HCT116 (cell line): Measurements from ENCODE around the gene METTL3. TPM values are rescaled to one million over a fixed set of nuclear protein-coding genes. Genes with fewer than 3 reads are reported as not detected.

Experiments
- ATAC-seq: fragments of 200-7000 bp; cut with Tn5 transposase; 2 replicates; pipeline ENCODE4 v1.9.1; 2020; ENCODE audit warnings: mild to moderate bottlenecking, moderate library complexity
- Bru-seq: library from RNA; stranded (reverse); fragments of 400-500 nt; gene quantifications from one replicate; lab custom pipeline; 2021; lab: Mats Ljungman, UMichigan
- BruChase-seq, 2 experiments: library from RNA; stranded (reverse); fragments of 400-500 nt; gene quantifications; one replicate each; lab custom pipeline; 2021; lab: Mats Ljungman, UMichigan
- BruUV-seq: library from RNA; stranded (reverse); fragments of 400-500 nt; replicated peaks from 2 replicates; lab custom pipeline; 2021; lab: Mats Ljungman, UMichigan
- CTCF ChIA-PET: fragments of 300-600 bp; sonication (Branson Sonifier 250); formaldehyde crosslinking; loops from one replicate; lab custom pipeline; 2021; ENCODE audit warnings: antibody characterized with exemption; lab: Charles Lee
- POLR2A ChIA-PET: fragments of 300-600, 350-600 bp; sonication (Branson Sonifier 250); formaldehyde crosslinking; loops from one replicate; lab custom pipeline; 2021; ENCODE audit warnings: antibody characterized with exemption; lab: Charles Lee
- RAD21 ChIA-PET, 2 experiments: fragments of 300-600 bp; sonication (Branson Sonifier 250); formaldehyde crosslinking; loops; one replicate each; lab custom pipeline; 2023; ENCODE audit warnings: low total read pairs in 2 of 2; ENCODE audit not compliant: uncharacterized antibody in 2 of 2, unreplicated experiment in 2 of 2, low non-redundant PET in 1 of 2; lab: Charles Lee
- DNase-seq: peaks from one replicate; pipeline ENCODE4 v3.0.0-alpha.2; 2010; ENCODE audit warnings: low read depth, low spot score
- H2AFZ ChIP-seq: fragments of 200-600 bp; shearing (Covaris generic), sonication (generic); 2 replicates; pipeline ENCODE4 v1.6.1; 2017; ENCODE audit warnings: low read depth, mixed run types, mixed read lengths, antibody characterized with exemption, low read length; ENCODE audit not compliant: poor library complexity, severe bottlenecking
- H3K27ac ChIP-seq: 2 replicates; pipeline ENCODE4 v1.5.1; 2012; ENCODE audit warnings: low read depth, low read length
- H3K27me3 ChIP-seq: fragments of 200-600 bp; sonication (generic); 2 replicates; pipeline ENCODE4 v1.6.1; 2016; ENCODE audit warnings: mixed run types, low read length, mixed read lengths; ENCODE audit not compliant: insufficient read depth
- H3K36me3 ChIP-seq, 2 experiments: fragments of 200-500 bp in 1 of 2; fragments of 200-600 bp in 1 of 2; sonication (Bioruptor generic) in 1 of 2; sonication (generic) in 1 of 2; 2 replicates each; pipeline versions ENCODE4 v1.5.1 to v1.6.1; 2014 to 2016; ENCODE audit warnings: low read length in 2 of 2, inconsistent platforms in 1 of 2, mixed read lengths in 1 of 2, mixed run types in 1 of 2; ENCODE audit not compliant: insufficient read depth in 2 of 2, control insufficient read depth in 1 of 2
- H3K4me1 ChIP-seq, 2 experiments: fragments of 200-600 bp in 1 of 2; sonication (generic) in 1 of 2; 2 replicates each; pipeline versions ENCODE4 v1.5.1 to v1.6.1; 2012 to 2017; ENCODE audit warnings: low read length in 2 of 2, inconsistent platforms in 1 of 2, mild to moderate bottlenecking in 1 of 2, mixed read lengths in 1 of 2, mixed run types in 1 of 2, moderate library complexity in 1 of 2; ENCODE audit not compliant: insufficient read depth in 2 of 2, control insufficient read depth in 1 of 2
- H3K4me2 ChIP-seq: fragments of 200-600 bp; sonication (generic); 2 replicates; pipeline ENCODE4 v1.6.1; 2017; ENCODE audit warnings: mixed run types, low read length, mixed read lengths
- H3K4me3 ChIP-seq, 2 experiments: fragments of 200-600 bp in 1 of 2; sonication (generic) in 1 of 2; replicated peaks in 1 of 2; 2 replicates each; pipeline ENCODE4 v1.5.1; 2011 to 2016; ENCODE audit warnings: low read length in 2 of 2, control low read depth in 1 of 2, low read depth in 1 of 2, mild to moderate bottlenecking in 1 of 2, mixed read lengths in 1 of 2, mixed run types in 1 of 2
- H3K79me2 ChIP-seq: fragments of 200-600 bp; sonication (generic); 2 replicates; pipeline ENCODE4 v1.6.1; 2017; ENCODE audit warnings: mild to moderate bottlenecking, mixed run types, low read length, moderate library complexity, mixed read lengths; ENCODE audit not compliant: insufficient read depth
- H3K9ac ChIP-seq: fragments of 200-600 bp; sonication (generic); 2 replicates; pipeline ENCODE4 v1.6.1; 2016; ENCODE audit warnings: low read length, mixed read lengths
- H3K9me2 ChIP-seq: fragments of 200-600 bp; sonication (generic), shearing (Covaris generic); 2 replicates; pipeline ENCODE4 v1.6.1; 2017; ENCODE audit warnings: mixed run types, mild to moderate bottlenecking, moderate library complexity; ENCODE audit not compliant: insufficient read depth
- H3K9me3 ChIP-seq, 2 experiments: fragments of 200-500 bp in 1 of 2; fragments of 200-600 bp in 1 of 2; sonication (Bioruptor generic) in 1 of 2; sonication (generic) in 1 of 2; 2 replicates each; pipeline ENCODE4 v1.6.1; 2014 to 2017; ENCODE audit warnings: low read length in 2 of 2, mixed read lengths in 2 of 2, inconsistent platforms in 1 of 2, low read depth in 1 of 2, mild to moderate bottlenecking in 1 of 2, mixed run types in 1 of 2, moderate library complexity in 1 of 2; ENCODE audit not compliant: control insufficient read depth in 1 of 2, insufficient read depth in 1 of 2
- H4K20me1 ChIP-seq: fragments of 200-600 bp; sonication (generic), shearing (Covaris generic); 2 replicates; pipeline ENCODE4 v1.6.1; 2017; ENCODE audit warnings: mixed run types, mild to moderate bottlenecking, moderate library complexity; ENCODE audit not compliant: insufficient read depth
- CBX3 ChIP-seq: IDR thresholded peaks from 2 replicates; pipeline ENCODE4 v1.6.1; 2012; ENCODE audit warnings: low read depth
- CEBPB ChIP-seq: IDR thresholded peaks from 2 replicates; pipeline ENCODE4 v1.6.1; 2012; ENCODE audit warnings: low read depth
- ELF1 ChIP-seq: IDR thresholded peaks from 2 replicates; pipeline ENCODE4 v1.6.1; 2012; ENCODE audit warnings: low read depth, borderline replicate concordance
- JUND ChIP-seq: IDR thresholded peaks from 2 replicates; pipeline ENCODE4 v1.6.1; 2012
- POLR2A ChIP-seq: IDR thresholded peaks from 2 replicates; pipeline ENCODE4 v1.7.0; 2011; ENCODE audit warnings: borderline replicate concordance; ENCODE audit not compliant: insufficient read depth, insufficient read length; ENCODE audit errors: extremely low read depth
- SIN3A ChIP-seq: IDR thresholded peaks from 2 replicates; pipeline ENCODE4 v1.6.1; 2012; ENCODE audit warnings: low read depth
- SP1 ChIP-seq: IDR thresholded peaks from 2 replicates; pipeline ENCODE4 v1.6.1; 2012; ENCODE audit warnings: low read depth
- TCF7L2 ChIP-seq: IDR thresholded peaks from 2 replicates; pipeline ENCODE4 v1.7.0; 2011; ENCODE audit warnings: borderline replicate concordance, inconsistent platforms; ENCODE audit not compliant: insufficient read depth, insufficient read length; ENCODE audit errors: extremely low read depth
- YY1 ChIP-seq: IDR thresholded peaks from 2 replicates; pipeline ENCODE4 v1.6.1; 2011; ENCODE audit warnings: low read length, low read depth, moderate library complexity, mild to moderate bottlenecking; ENCODE audit not compliant: insufficient replicate concordance; ENCODE audit errors: extremely low read depth
- ZFX ChIP-seq: fragments of 450-650 bp; IDR thresholded peaks from 2 replicates; pipeline ENCODE4 v1.6.1; 2017
- ZNF274 ChIP-seq: fragments of 200-500 bp; sonication (Bioruptor generic); IDR thresholded peaks from 2 replicates; pipeline ENCODE4 v1.6.1; 2014; ENCODE audit warnings: mild to moderate bottlenecking, low read depth, low read length, inconsistent platforms
- intact Hi-C: fragments of 100-400 bp; cut with micrococcal nuclease; formaldehyde crosslinking; loops from 2 replicates; pipeline ENCODE4 v1.10.0; 2022
- long read RNA-seq: library from polyadenylated mRNA; unstranded; transcript quantifications from one replicate; pipeline ENCODE4 v2.0.0, GENCODE V29; 2021; ENCODE audit not compliant: unreplicated experiment
- polyA plus RNA-seq: library from polyadenylated mRNA; unstranded; fragments of >200 nt; gene quantifications from 2 replicates; pipeline ENCODE4 v1.2.1, GENCODE V29; 2012; ENCODE audit warnings: missing spikeins
- total RNA-seq: library from RNA; stranded (reverse); gene quantifications from one replicate; pipeline ENCODE4 v1.2.1, GENCODE V29; 2021; ENCODE audit not compliant: unreplicated experiment
- TF ChIP-seq, protein P1 (sequence below), 3 experiments: fragments of 200-600 bp in 1 of 3; sonication (generic) in 1 of 3; IDR thresholded peaks in 2 of 3; conservative IDR thresholded peaks in 1 of 3; 2 replicates each; pipeline ENCODE4 v1.5.1; 2012 to 2017; ENCODE audit warnings: low read depth in 2 of 3, low read length in 2 of 3, antibody characterized with exemption in 1 of 3, borderline replicate concordance in 1 of 3, control low read depth in 1 of 3, mild to moderate bottlenecking in 1 of 3, mixed read lengths in 1 of 3, mixed run types in 1 of 3, moderate library complexity in 1 of 3; ENCODE audit not compliant: insufficient read depth in 1 of 3
- TF ChIP-seq, protein P2 (sequence below): IDR thresholded peaks from 2 replicates; pipeline ENCODE4 v1.6.1; 2012
- TF ChIP-seq, protein P3 (sequence below): IDR thresholded peaks from 2 replicates; pipeline ENCODE4 v1.6.1; 2011; ENCODE audit warnings: mild to moderate bottlenecking, low read length, moderate library complexity; ENCODE audit not compliant: insufficient replicate concordance; ENCODE audit errors: extremely low read depth

Gene METTL3
- total RNA-seq: 62.3 TPM
- 41.6 and 48.0 TPM in 2 replicates for polyA plus RNA-seq
- Bru-seq, nascent RNA: percentile 90 among the genes with signal in this experiment
- percentile 91 among the genes with signal in this experiment for BruChase-seq, experiment 1, labeled RNA remaining after a 6-hour chase
- BruChase-seq, experiment 2, labeled RNA remaining after a 2-hour chase: percentile 93 among the genes with signal in this experiment
- long read RNA-seq, transcript METTL3-201 (11 exons, 2,015 nt): major isoform, 60 of 140 reads
- long read RNA-seq, transcript METTL3-210 (9 exons, 2,124 nt): minor isoform, 5 of 140 reads
- long read RNA-seq, partial matches to known transcripts: 24 of 140 reads
- long read RNA-seq, other reads (novel, unspliced or antisense): 46 of 140 reads

DNA sequence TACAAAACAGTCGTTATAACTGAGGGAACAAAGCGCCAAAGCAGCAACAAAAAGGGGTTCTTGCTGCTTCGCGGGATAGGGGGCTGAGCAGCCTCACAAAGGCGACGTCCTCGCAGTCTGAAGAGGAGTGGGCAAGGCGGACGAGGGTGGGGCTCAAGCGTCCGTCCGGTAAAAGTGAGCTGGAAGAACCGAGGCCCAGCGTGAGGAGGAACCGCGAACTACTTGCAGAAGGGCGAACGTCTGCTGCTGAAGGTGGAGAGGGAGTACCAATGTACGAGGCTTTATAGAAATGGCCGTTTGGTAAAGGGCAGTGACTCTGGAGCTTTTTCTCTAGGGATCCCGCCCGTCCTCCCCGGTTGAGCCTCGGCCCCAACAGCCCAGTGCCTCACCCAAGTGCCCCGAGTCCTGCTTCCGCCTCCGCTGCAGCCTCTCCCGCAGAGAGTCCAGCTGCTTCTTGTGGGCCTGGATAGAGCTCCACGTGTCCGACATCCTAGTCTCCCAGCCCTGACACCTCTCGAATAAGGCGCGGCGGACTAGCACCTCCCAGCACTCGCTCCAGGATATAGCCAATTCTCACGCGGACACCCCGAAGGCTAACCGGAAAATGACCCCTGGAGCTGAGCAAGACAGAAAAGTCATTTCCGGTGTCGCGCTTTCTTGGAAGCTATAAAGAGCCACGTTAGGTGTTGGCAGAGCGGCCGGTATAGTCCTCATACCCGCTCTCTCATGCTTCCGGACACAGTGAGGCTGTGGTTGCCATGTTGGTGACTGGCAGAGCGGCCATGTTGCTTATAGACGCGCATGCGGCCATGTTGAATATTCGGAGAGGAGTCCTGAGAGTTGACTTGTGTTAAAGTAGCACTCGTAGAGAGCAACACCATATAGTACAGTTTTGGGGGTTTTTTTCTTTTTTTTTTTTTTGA is at the start of gene METTL3:
Gene METTL3, minus strand, starts transcription at position 606 of the 923 bp plus-strand sequence. Its CDS starts 117 bp downstream, at position 489.
- DNase-seq (peak; percentile 99), ATAC-seq (peak; percentile 98)
- ChIA-PET POLR2A (interaction anchor here (0.6 to 1.4 kb wide), 10 partner anchors 10 to 319 kb away, joined by 3 to 6 read pairs (median 3); partner anchors contain the start of gene CHD8), RAD21 (interaction anchor here in 1 of 2 experiments (1.1 kb wide), 1 partner anchor 55 kb away, joined by 5 read pairs; the partner anchor contains the start of gene CHD8), CTCF (interaction anchor here (1.0 to 4.5 kb wide), 3 partner anchors 12 to 46 kb away, joined by 3 to 30 read pairs (median 3); no protein-coding TSS in a partner anchor)
- Histone ChIP-seq H3K4me3 (peak within 1 kb of the TSS; percentile 72 to 84), H3K9ac (peak within 1 kb of the TSS; percentile 84), H3K27me3 (no peaks in the 10 kb centered on the region), H2AFZ (no peak within 1 kb of the TSS), H3K9me2 (no peaks in the 10 kb centered on the region), H3K79me2 (peaks cover 52% of the 10 kb centered on the region), H3K36me3 (peaks cover 8 to 10% of the 10 kb centered on the region in 2 experiments; a peak in 3 of 4 replicates), H3K9me3 (no peaks in the 10 kb centered on the region), H4K20me1 (no peaks in the 10 kb centered on the region), H3K4me1 (peaks cover 8 to 15% of the 10 kb centered on the region in 2 experiments; a peak in 3 of 4 replicates), H3K27ac (peak within 1 kb of the TSS; percentile 87), H3K4me2 (peak within 1 kb of the TSS; percentile 96)
- intact Hi-C loops: loop anchor here (2.0 kb wide), 1 partner anchor 34 kb away; the partner anchor contains the start of genes RAB2B and TOX4
- BruUV-seq: TSS peak; percentile 77
- TF ChIP-seq SIN3A (peak; percentile 93), SP1 (peak; percentile 41; the same call in 1 of the 2 replicates), POLR2A (peak; percentile 65), JUND (no peak), CBX3 (peak; percentile 32; the same call in 1 of the 2 replicates), CEBPB (no peak), YY1 (peak; percentile 100), TCF7L2 (no peak), ZNF274 (no peak), ZFX (peak; percentile 63; the same call in 1 of the 2 replicates), ELF1 (peak; percentile 65)
- TF ChIP-seq, protein P1, sequence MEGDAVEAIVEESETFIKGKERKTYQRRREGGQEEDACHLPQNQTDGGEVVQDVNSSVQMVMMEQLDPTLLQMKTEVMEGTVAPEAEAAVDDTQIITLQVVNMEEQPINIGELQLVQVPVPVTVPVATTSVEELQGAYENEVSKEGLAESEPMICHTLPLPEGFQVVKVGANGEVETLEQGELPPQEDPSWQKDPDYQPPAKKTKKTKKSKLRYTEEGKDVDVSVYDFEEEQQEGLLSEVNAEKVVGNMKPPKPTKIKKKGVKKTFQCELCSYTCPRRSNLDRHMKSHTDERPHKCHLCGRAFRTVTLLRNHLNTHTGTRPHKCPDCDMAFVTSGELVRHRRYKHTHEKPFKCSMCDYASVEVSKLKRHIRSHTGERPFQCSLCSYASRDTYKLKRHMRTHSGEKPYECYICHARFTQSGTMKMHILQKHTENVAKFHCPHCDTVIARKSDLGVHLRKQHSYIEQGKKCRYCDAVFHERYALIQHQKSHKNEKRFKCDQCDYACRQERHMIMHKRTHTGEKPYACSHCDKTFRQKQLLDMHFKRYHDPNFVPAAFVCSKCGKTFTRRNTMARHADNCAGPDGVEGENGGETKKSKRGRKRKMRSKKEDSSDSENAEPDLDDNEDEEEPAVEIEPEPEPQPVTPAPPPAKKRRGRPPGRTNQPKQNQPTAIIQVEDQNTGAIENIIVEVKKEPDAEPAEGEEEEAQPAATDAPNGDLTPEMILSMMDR (IDR thresholded peaks at IDR 0.05 in 2 of 3, conservative IDR thresholded peaks at IDR 0.05 in 1 of 3; ENCODE audit: borderline replicate concordance in 1 of 3, insufficient read depth in 1 of 3, low read depth in 2 of 3, low read length in 2 of 3): no peak
- TF ChIP-seq, protein P2, sequence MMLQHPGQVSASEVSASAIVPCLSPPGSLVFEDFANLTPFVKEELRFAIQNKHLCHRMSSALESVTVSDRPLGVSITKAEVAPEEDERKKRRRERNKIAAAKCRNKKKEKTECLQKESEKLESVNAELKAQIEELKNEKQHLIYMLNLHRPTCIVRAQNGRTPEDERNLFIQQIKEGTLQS: no peak
- TF ChIP-seq, protein P3, sequence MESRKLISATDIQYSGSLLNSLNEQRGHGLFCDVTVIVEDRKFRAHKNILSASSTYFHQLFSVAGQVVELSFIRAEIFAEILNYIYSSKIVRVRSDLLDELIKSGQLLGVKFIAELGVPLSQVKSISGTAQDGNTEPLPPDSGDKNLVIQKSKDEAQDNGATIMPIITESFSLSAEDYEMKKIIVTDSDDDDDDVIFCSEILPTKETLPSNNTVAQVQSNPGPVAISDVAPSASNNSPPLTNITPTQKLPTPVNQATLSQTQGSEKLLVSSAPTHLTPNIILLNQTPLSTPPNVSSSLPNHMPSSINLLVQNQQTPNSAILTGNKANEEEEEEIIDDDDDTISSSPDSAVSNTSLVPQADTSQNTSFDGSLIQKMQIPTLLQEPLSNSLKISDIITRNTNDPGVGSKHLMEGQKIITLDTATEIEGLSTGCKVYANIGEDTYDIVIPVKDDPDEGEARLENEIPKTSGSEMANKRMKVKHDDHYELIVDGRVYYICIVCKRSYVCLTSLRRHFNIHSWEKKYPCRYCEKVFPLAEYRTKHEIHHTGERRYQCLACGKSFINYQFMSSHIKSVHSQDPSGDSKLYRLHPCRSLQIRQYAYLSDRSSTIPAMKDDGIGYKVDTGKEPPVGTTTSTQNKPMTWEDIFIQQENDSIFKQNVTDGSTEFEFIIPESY: peak; percentile 83
